Measurements from ENCODE around the gene TRIM24.
A peak's percentile ranks its signal among the peaks of the same experiment; 100 is the strongest.
"Not testable (repeated sequence)": the region's sequence is repeated elsewhere in the genome, so short reads cannot be mapped to it uniquely, and the experiment has no call there.

The TRIM24 gene

GRCh38 chr7:138460176-138460648, at the start of gene TRIM24:
Gene TRIM24, plus strand, starts transcription at chr7:138460259. Its CDS starts 290 bp downstream, at chr7:138460549.
- DNase-seq = no peak

GRCh38 chr7:138412077-138412476, 48.0 kb upstream of the TRIM24 start:
- DNase-seq = not testable (repeated sequence)

- DNase-seq = not testable (repeated sequence)
Observed at GRCh38 chr7:138412921-138413320, 47.1 kb upstream of the TRIM24 start.

- no peak for DNase-seq
Observed at GRCh38 chr7:138417078-138417700, 42.9 kb upstream of the TRIM24 start.

- no peak for DNase-seq
Observed at GRCh38 chr7:138417764-138418163, 42.3 kb upstream of the TRIM24 start.

GRCh38 chr7:138418403-138418802, 41.7 kb upstream of the TRIM24 start:
- DNase-seq = not testable (repeated sequence)

GRCh38 chr7:138425026-138425425, 35.0 kb upstream of the TRIM24 start:
- no peak for DNase-seq

GRCh38 chr7:138429577-138430250, 30.3 kb upstream of the TRIM24 start:
- no peak for DNase-seq

- no peak for DNase-seq
Observed at GRCh38 chr7:138431517-138431916, 28.5 kb upstream of the TRIM24 start.

GRCh38 chr7:138433583-138434443, 26.2 kb upstream of the TRIM24 start:
- DNase-seq = no peak

- no peak for DNase-seq
Observed at GRCh38 chr7:138434597-138435019, 25.5 kb upstream of the TRIM24 start.

- DNase-seq = no peak
Observed at GRCh38 chr7:138435231-138435919, 24.7 kb upstream of the TRIM24 start.

GRCh38 chr7:138436388-138436787, 23.7 kb upstream of the TRIM24 start:
- no peak for DNase-seq

GRCh38 chr7:138440460-138440859, 19.6 kb upstream of the TRIM24 start:
- DNase-seq = no peak

- no peak for DNase-seq
Observed at GRCh38 chr7:138442822-138443221, 17.2 kb upstream of the TRIM24 start.

GRCh38 chr7:138449580-138449979, 10.5 kb upstream of the TRIM24 start:
- DNase-seq = no peak

GRCh38 chr7:138455609-138456008, 4.5 kb upstream of the TRIM24 start:
- DNase-seq = no peak

- no peak for DNase-seq
Observed at GRCh38 chr7:138456220-138456619, 3.8 kb upstream of the TRIM24 start.

GRCh38 chr7:138458576-138459412, 1.3 kb upstream of the TRIM24 start:
- DNase-seq = peak; percentile 49

- DNase-seq = peak; percentile 99
Observed at GRCh38 chr7:138459413-138460175, 465 bp upstream of the TRIM24 start.

All from suppressor macrophage treated with lipopolysaccharide for 4 hours (primary cell).